HG03196 (cell line): ENCODE measurements around the gene YEATS4.

ENCODE experiments used
- ATAC-seq: cut with Tn5 transposase; IDR thresholded peaks from one replicate; pipeline ENCODE4 v1.9.1; 2021; ENCODE audit not compliant: unreplicated experiment

YEATS4 gene

GRCh38 chr12:69389831-69390230, 30.3 kb downstream of the YEATS4 start:
- ATAC-seq, result no peak

- ATAC-seq, result no peak
Measured at GRCh38 chr12:69392179-69392928, 32.8 kb downstream of the YEATS4 start.

GRCh38 chr12:69396041-69396440, 36.5 kb downstream of the YEATS4 start:
- ATAC-seq, result no peak

GRCh38 chr12:69396963-69397362, 37.4 kb downstream of the YEATS4 start:
- ATAC-seq, result no peak

- ATAC-seq, result no peak
Measured at GRCh38 chr12:69397978-69398377, 38.4 kb downstream of the YEATS4 start.

- no peak for ATAC-seq
Measured at GRCh38 chr12:69401940-69402339, 42.4 kb downstream of the YEATS4 start.

- ATAC-seq, result no peak
Measured at GRCh38 chr12:69404851-69405565, 45.5 kb downstream of the YEATS4 start.

- no peak for ATAC-seq
Measured at GRCh38 chr12:69405566-69405865, 46.0 kb downstream of the YEATS4 start.

- ATAC-seq, result no peak
Measured at GRCh38 chr12:69406217-69406616, 46.7 kb downstream of the YEATS4 start.

GRCh38 chr12:69410571-69410970, 51.0 kb downstream of the YEATS4 start:
- ATAC-seq, result no peak

GRCh38 chr12:69412655-69413054, 53.1 kb downstream of the YEATS4 start:
- ATAC-seq, result no peak

GRCh38 chr12:69415471-69416275, 56.1 kb downstream of the YEATS4 start:
- ATAC-seq, result no peak

GRCh38 chr12:69417231-69417630, 57.7 kb downstream of the YEATS4 start:
- no peak for ATAC-seq

GRCh38 chr12:69417741-69418167, 58.2 kb downstream of the YEATS4 start:
- no peak for ATAC-seq

GRCh38 chr12:69419701-69420100, 60.2 kb downstream of the YEATS4 start:
- no peak for ATAC-seq

- no peak for ATAC-seq
Measured at GRCh38 chr12:69421548-69421947, 62.0 kb downstream of the YEATS4 start.

- ATAC-seq, result no peak
Measured at GRCh38 chr12:69423037-69423905, 63.7 kb downstream of the YEATS4 start.

GRCh38 chr12:69425417-69425816, 65.9 kb downstream of the YEATS4 start:
- ATAC-seq, result no peak

- no peak for ATAC-seq
Measured at GRCh38 chr12:69428351-69429073, 69.0 kb downstream of the YEATS4 start.

GRCh38 chr12:69430942-69431590, 71.5 kb downstream of the YEATS4 start:
- no peak for ATAC-seq
